Left ventricle myocardium inferior (tissue), 1 donor: Measurements from ENCODE around the gene CTNNA2. TPM values are rescaled to one million over a fixed set of nuclear protein-coding genes. Genes with fewer than 3 reads are reported as not detected.

Source experiments
- DNase-seq: peaks from one replicate; pipeline ENCODE4 v3.0.0-alpha.2; 2020
- H3K27ac ChIP-seq: fragments of 200-600 bp; replicated peaks from 2 replicates; pipeline ENCODE4 v1.8.0; 2021
- H3K27me3 ChIP-seq: fragments of 200-600 bp; 2 replicates; pipeline ENCODE4 v1.8.0; 2021; ENCODE audit warnings: low read depth
- H3K36me3 ChIP-seq: fragments of 200-600 bp; 2 replicates; pipeline ENCODE4 v1.8.0; 2021
- H3K4me1 ChIP-seq: fragments of 200-600 bp; 2 replicates; pipeline ENCODE4 v1.8.0; 2021
- H3K4me3 ChIP-seq: fragments of 200-600 bp; 2 replicates; pipeline ENCODE4 v1.8.0; 2021; ENCODE audit warnings: mild to moderate bottlenecking, moderate library complexity
- H3K9me3 ChIP-seq: fragments of 200-600 bp; replicated peaks from 2 replicates; pipeline ENCODE4 v1.8.0; 2021
- CTCF ChIP-seq: fragments of 200-600 bp; IDR thresholded peaks from 2 replicates; pipeline ENCODE4 v1.8.0; 2021; ENCODE audit warnings: antibody characterized with exemption, mild to moderate bottlenecking, borderline replicate concordance
- intact Hi-C: fragments of 100-400 bp; cut with micrococcal nuclease; formaldehyde crosslinking; loops from one replicate; pipeline ENCODE4 v1.11.0; 2022
- total RNA-seq: library from RNA; stranded (reverse); fragmentation: NEBNext Ultra II Directional; extraction: Animal tissue kit (Norgen Biotek cat#: 25700); gene quantifications from one replicate; pipeline ENCODE4 v1.2.1, GENCODE V29; 2021
- donor health status: DM: no; HTN: yes; CAD: no; lungs with severe emphysema.

CTNNA2 gene
- total RNA-seq, 1 donor from 2014 or later, result not detected

DNA sequence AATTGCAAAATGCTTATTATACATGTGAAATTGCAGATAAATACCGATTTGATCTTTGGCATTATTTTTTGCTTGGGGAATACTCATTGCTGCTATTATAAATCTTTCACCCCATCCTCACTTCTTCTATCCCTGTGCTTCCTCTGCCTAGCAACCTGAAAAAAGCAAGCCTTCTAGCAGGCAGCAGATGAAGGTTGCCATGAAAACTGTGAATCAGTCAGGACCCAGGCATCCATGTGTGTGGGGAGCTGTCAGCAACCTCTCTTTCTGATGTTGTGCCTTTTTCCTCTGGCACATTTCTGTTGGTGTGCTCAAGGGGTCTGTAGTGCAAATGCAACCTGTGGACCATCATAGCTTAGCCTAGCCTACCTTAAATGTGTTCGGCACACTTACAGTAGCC, 427.5 kb downstream of the CTNNA2 start:
- no peaks in the 10 kb centered on the region for H3K27me3 ChIP-seq
- DNase-seq, result no peak
- H3K36me3 ChIP-seq, result no peaks in the 10 kb centered on the region
- H3K9me3 ChIP-seq, result no peaks in the 10 kb centered on the region
- no peak for TF ChIP-seq CTCF
- H3K27ac ChIP-seq, result no peak overlapping the region
- intact Hi-C loops, result no loop called here
- no peak overlapping the region for H3K4me3 ChIP-seq
- peaks cover 16% of the 10 kb centered on the region for H3K4me1 ChIP-seq

DNA sequence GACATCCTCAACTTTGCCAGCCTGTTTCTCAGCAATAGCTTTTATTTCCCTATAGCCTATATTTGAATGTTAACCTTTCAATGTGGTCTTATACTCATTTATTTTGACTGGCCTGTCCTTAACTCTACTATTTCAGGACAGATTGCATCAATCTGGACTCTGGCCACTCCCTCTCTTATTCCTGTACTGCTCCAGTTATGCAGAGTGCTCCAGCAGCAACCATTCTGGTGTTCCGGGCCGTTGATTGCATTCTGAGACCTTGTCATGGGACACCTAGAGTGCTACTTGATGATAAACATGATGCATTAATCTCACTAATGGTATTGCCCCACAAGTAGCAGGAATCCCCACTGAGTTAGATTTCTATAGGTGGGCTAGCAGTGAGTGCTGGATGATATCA, 428.3 kb downstream of the CTNNA2 start:
- Histone ChIP-seq H3K4me3 (no peak overlapping the region), H3K9me3 (no peaks in the 10 kb centered on the region), H3K27ac (no peak overlapping the region), H3K4me1 (peaks cover 14% of the 10 kb centered on the region), H3K36me3 (no peaks in the 10 kb centered on the region), H3K27me3 (no peaks in the 10 kb centered on the region)
- DNase-seq, result no peak
- intact Hi-C loops, result no loop called here
- TF ChIP-seq CTCF, result no peak

DNA sequence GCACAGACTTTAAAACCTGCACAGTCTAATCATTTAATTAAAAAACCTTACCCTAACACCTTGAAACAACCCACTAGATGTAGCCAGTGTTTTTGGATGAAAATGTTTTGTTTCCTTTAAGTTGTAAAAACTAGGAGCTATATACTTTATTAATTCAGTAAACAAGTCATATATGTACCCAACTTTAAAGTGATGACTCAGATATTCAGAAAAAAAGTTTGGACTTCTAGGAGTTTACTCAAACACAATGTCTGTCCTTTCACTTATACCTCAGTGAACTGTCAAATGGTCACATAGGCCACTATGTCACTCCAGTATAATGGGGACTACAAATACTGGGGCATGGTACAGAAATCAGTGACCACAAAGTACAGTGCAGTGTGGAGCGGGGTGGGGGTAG, 431.4 kb downstream of the CTNNA2 start:
- intact Hi-C loops, result no loop called here
- no peak for DNase-seq
- Histone ChIP-seq H3K9me3 (no peaks in the 10 kb centered on the region), H3K27me3 (no peaks in the 10 kb centered on the region), H3K4me1 (peaks cover 19% of the 10 kb centered on the region), H3K27ac (no peak overlapping the region), H3K4me3 (no peak overlapping the region), H3K36me3 (no peaks in the 10 kb centered on the region)
- no peak for TF ChIP-seq CTCF

- no peak for DNase-seq
- intact Hi-C loops, result no loop called here
- no peak for TF ChIP-seq CTCF
Measured at GRCh38 chr2:79945653-79946445, 433.0 kb downstream of the CTNNA2 start.

DNA sequence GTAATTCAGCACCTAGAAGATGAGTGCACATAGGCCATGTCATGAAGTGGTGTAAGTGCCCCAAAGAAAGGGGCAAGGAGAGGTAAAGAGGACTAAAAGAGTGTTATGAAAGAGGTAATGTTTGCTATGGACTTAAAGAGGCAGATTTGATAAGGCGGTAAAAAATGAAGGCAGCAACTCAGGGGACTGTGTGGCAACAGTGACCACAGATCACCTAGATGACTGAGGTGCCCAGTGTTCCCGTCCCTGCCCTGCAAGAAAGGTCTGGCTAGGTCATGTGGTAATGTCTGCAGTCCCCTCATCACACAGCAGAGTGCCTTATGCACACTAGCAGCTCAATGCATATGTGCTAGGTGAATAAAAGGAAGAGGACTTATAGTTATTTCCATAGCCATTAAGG, 434.9 kb downstream of the CTNNA2 start:
- Histone ChIP-seq H3K9me3 (no peaks in the 10 kb centered on the region), H3K4me3 (no peak overlapping the region), H3K4me1 (peaks cover 13% of the 10 kb centered on the region), H3K27me3 (no peaks in the 10 kb centered on the region), H3K36me3 (no peaks in the 10 kb centered on the region), H3K27ac (no peak overlapping the region)
- no peak for DNase-seq
- intact Hi-C loops, result no loop called here
- no peak for TF ChIP-seq CTCF

More at GRCh38 chr2:79945653-79946445, 433.0 kb downstream of the CTNNA2 start:
- Histone ChIP-seq H3K4me1 (peaks cover 19% of the 10 kb centered on the region), H3K36me3 (no peaks in the 10 kb centered on the region), H3K4me3 (no peak overlapping the region), H3K27me3 (no peaks in the 10 kb centered on the region), H3K27ac (peak overlapping the region; percentile 8), H3K9me3 (no peaks in the 10 kb centered on the region)
